ENCODE data around the gene SFT2D2. TPM values are rescaled to one million over a fixed set of nuclear protein-coding genes. Genes with fewer than 3 reads are reported as not detected.

SFT2D2 gene
- polyA plus RNA-seq, 2 donors: 7.1 to 7.7 TPM

DNA sequence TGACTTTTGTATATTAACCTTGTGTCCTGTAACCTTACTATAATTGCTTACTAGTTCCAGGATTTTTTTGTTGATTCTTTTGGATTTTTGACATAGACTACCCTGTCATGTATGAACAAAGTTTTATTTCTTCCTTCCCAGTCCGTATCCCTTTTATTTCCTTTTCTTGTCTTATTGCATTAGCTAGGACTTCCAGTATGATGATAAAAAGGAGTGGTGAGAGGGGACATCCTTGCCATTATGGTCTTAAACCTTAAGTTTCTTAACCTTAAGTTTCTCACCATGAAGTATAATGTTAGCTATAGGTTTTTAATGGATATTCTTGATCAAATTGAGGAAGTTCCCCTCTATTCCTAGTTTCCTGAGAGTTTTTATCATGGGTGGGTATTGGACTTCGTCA lies 30.4 kb downstream of the SFT2D2 start:
- WGBS, 2 donors: 96 to 98% methylated on average over 2 of the region's 2 CpGs
- Histone ChIP-seq H3K4me1 (ENCODE audit: control insufficient read depth in 2 of 2, insufficient read depth in 2 of 2, low read length in 1 of 2) (no peaks in the 10 kb centered on the region), H3K27ac (ENCODE audit: low read depth in 2 of 2, low read length in 1 of 2) (no peak overlapping the region), H3K27me3 (ENCODE audit: control insufficient read depth in 1 of 2, insufficient read depth in 2 of 2, low read length in 2 of 2) (no peaks in the 10 kb centered on the region), H3K36me3 (ENCODE audit: control insufficient read depth in 2 of 2, insufficient read depth in 2 of 2, low read length in 1 of 2) (no peaks in the 10 kb centered on the region), H3K9me3 (ENCODE audit: control insufficient read depth in 2 of 2, insufficient read depth in 1 of 2, low read depth in 1 of 2, low read length in 1 of 2) (peaks cover 0 to 4% of the 10 kb centered on the region in 2 donors), H3K4me3 (ENCODE audit: low read depth in 1 of 2, low read length in 2 of 2) (no peak overlapping the region)

DNA sequence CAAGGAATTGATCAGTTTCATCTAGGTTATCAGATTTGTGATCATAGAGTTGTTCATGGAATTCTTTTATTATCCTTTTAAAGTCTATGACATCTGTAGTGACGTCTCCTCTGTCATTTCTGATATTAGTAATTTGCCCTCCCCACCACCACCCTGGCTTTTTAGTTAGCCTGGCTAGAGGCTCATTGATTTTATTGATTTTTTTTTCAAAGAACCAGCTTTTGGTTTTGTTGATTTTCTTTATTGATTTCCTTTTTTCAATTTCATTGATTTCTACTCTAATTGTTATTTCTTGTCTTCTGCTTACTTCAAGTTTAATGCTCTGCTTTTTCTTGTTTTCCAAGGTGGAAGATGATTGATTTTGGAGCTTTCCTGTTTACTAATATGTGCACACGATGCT lies 31.6 kb downstream of the SFT2D2 start:
- H3K9me3 ChIP-seq (ENCODE audit: control insufficient read depth in 2 of 2, insufficient read depth in 1 of 2, low read depth in 1 of 2, low read length in 1 of 2): peaks cover 0 to 4% of the 10 kb centered on the region in 2 donors
- 68 to 71% methylated on average over 2 of the region's 2 CpGs for WGBS, 2 donors
- no peak overlapping the region for H3K27ac ChIP-seq (ENCODE audit: low read depth in 2 of 2, low read length in 1 of 2)
- H3K27me3 ChIP-seq (ENCODE audit: control insufficient read depth in 1 of 2, insufficient read depth in 2 of 2, low read length in 2 of 2): no peaks in the 10 kb centered on the region
- no peak overlapping the region for H3K4me3 ChIP-seq (ENCODE audit: low read depth in 1 of 2, low read length in 2 of 2)
- no peaks in the 10 kb centered on the region for H3K36me3 ChIP-seq (ENCODE audit: control insufficient read depth in 2 of 2, insufficient read depth in 2 of 2, low read length in 1 of 2)
- no peaks in the 10 kb centered on the region for H3K4me1 ChIP-seq (ENCODE audit: control insufficient read depth in 2 of 2, insufficient read depth in 2 of 2, low read length in 1 of 2)

DNA sequence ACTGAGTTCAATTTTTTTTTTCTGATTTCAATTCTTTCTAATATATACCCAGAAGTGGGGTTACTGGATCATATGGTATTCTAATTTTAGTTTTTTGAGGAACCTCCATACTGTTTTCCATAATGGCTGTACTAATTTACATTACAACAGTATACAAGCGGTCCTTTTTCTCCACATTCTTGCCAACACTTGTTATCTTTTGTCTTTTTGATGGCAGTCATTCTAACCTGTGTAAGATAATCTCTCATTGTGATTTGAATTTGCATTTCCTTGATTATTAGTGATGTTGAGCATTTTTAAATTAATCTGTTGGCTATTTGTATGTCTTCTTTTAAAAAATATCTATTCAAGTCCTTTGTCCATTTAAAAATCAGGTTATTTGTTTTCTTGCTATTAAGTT lies 33.8 kb downstream of the SFT2D2 start:
- H3K27ac ChIP-seq (ENCODE audit: low read depth in 2 of 2, low read length in 1 of 2): no peak overlapping the region
- peaks cover 0 to under 1% of the 10 kb centered on the region in 2 donors for H3K36me3 ChIP-seq (ENCODE audit: control insufficient read depth in 2 of 2, insufficient read depth in 2 of 2, low read length in 1 of 2)
- H3K4me1 ChIP-seq (ENCODE audit: control insufficient read depth in 2 of 2, insufficient read depth in 2 of 2, low read length in 1 of 2): no peaks in the 10 kb centered on the region
- no peaks in the 10 kb centered on the region for H3K27me3 ChIP-seq (ENCODE audit: control insufficient read depth in 1 of 2, insufficient read depth in 2 of 2, low read length in 2 of 2)
- peaks cover 0 to 4% of the 10 kb centered on the region in 2 donors for H3K9me3 ChIP-seq (ENCODE audit: control insufficient read depth in 2 of 2, insufficient read depth in 1 of 2, low read depth in 1 of 2, low read length in 1 of 2)
- no peak overlapping the region for H3K4me3 ChIP-seq (ENCODE audit: low read depth in 1 of 2, low read length in 2 of 2)
- WGBS, 2 donors: 98 to 100% methylated on average over 1 of the region's 1 CpG

DNA sequence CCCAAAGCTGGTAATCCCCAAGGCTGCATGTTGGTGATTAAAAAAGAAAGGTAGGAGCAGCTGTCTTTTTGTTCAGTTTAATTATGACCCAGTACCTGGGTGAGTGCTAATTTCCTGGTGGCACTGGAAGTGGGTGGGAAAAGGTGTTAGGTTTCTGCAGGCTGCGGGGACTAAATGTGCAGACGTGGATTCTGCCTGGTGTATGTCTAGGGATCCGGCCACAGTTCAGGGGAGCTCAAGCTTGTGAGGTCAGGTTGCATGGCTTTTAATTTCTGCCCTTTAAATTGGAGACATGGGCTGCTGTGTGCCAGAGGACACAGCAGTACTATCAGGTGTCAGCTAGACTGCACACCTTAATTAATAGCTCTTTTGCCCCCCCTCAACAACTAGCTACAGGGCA lies 34.6 kb downstream of the SFT2D2 start:
- H3K4me3 ChIP-seq (ENCODE audit: low read depth in 1 of 2, low read length in 2 of 2): no peak overlapping the region
- 86 to 98% methylated on average over 3 of the region's 3 CpGs for WGBS, 2 donors
- no peak overlapping the region for H3K27ac ChIP-seq (ENCODE audit: low read depth in 2 of 2, low read length in 1 of 2)

DNA sequence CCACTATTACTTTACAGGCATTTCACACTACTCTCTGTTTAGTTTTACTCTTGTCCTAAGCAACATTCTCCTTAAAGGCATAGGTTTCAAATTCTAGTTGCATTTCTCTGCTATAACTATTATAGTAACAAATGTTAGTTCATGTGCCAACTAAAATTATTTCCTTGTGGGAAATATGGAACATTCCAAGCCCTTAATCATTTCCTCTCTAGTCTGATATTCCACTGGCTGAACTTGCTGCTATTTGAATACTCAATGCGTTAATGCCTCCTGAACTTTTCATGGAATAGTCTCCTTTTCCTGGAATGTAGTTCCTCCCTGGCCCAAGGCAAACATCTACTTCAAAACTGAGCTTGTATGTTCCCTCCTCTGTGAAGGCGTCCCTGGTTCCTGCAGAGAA lies 35.6 kb downstream of the SFT2D2 start:
- no peaks in the 10 kb centered on the region for H3K4me1 ChIP-seq (ENCODE audit: control insufficient read depth in 2 of 2, insufficient read depth in 2 of 2, low read length in 1 of 2)
- H3K4me3 ChIP-seq (ENCODE audit: low read depth in 1 of 2, low read length in 2 of 2): no peak overlapping the region
- no peaks in the 10 kb centered on the region for H3K27me3 ChIP-seq (ENCODE audit: control insufficient read depth in 1 of 2, insufficient read depth in 2 of 2, low read length in 2 of 2)
- H3K36me3 ChIP-seq (ENCODE audit: control insufficient read depth in 2 of 2, insufficient read depth in 2 of 2, low read length in 1 of 2): peaks cover 0 to 7% of the 10 kb centered on the region in 2 donors
- no peaks in the 10 kb centered on the region for H3K9me3 ChIP-seq (ENCODE audit: control insufficient read depth in 2 of 2, insufficient read depth in 1 of 2, low read depth in 1 of 2, low read length in 1 of 2)
- WGBS, 2 donors: 33 to 49% methylated on average over 2 of the region's 2 CpGs
- H3K27ac ChIP-seq (ENCODE audit: low read depth in 2 of 2, low read length in 1 of 2): no peak overlapping the region

More for the DNA sequence above, 34.6 kb downstream of the SFT2D2 start:
- Histone ChIP-seq H3K27me3 (ENCODE audit: control insufficient read depth in 1 of 2, insufficient read depth in 2 of 2, low read length in 2 of 2) (no peaks in the 10 kb centered on the region), H3K36me3 (ENCODE audit: control insufficient read depth in 2 of 2, insufficient read depth in 2 of 2, low read length in 1 of 2) (peaks cover 0 to 6% of the 10 kb centered on the region in 2 donors), H3K9me3 (ENCODE audit: control insufficient read depth in 2 of 2, insufficient read depth in 1 of 2, low read depth in 1 of 2, low read length in 1 of 2) (peaks cover 0 to 4% of the 10 kb centered on the region in 2 donors), H3K4me1 (ENCODE audit: control insufficient read depth in 2 of 2, insufficient read depth in 2 of 2, low read length in 1 of 2) (no peaks in the 10 kb centered on the region)

DNA sequence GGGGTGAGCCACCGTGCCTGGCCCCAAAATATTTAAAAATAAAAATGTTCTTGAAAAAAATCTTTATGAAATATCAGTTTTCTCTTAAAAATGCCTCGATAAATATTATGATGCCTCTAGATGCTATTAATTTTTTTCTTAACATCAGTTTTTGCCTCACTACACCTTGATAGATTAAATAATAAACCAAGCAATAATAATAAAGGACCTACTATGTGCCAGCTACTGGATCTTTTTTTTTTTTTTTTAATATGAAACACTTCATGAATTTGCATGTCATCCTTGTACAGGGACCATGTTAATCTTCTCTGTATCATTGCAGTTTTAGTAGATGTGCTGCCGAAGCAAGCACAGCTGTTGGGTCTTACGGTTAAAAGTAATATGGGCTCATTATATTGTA lies 37.3 kb downstream of the SFT2D2 start:
- no peak overlapping the region for H3K4me3 ChIP-seq (ENCODE audit: low read depth in 1 of 2, low read length in 2 of 2)
- no peaks in the 10 kb centered on the region for H3K9me3 ChIP-seq (ENCODE audit: control insufficient read depth in 2 of 2, insufficient read depth in 1 of 2, low read depth in 1 of 2, low read length in 1 of 2)
- no peak overlapping the region for H3K27ac ChIP-seq (ENCODE audit: low read depth in 2 of 2, low read length in 1 of 2)
- no peaks in the 10 kb centered on the region for H3K27me3 ChIP-seq (ENCODE audit: control insufficient read depth in 1 of 2, insufficient read depth in 2 of 2, low read length in 2 of 2)
- peaks cover 0 to 7% of the 10 kb centered on the region in 2 donors for H3K36me3 ChIP-seq (ENCODE audit: control insufficient read depth in 2 of 2, insufficient read depth in 2 of 2, low read length in 1 of 2)
- H3K4me1 ChIP-seq (ENCODE audit: control insufficient read depth in 2 of 2, insufficient read depth in 2 of 2, low read length in 1 of 2): no peaks in the 10 kb centered on the region
- 93% methylated on average over 4 of the region's 4 CpGs for WGBS, 2 donors

DNA sequence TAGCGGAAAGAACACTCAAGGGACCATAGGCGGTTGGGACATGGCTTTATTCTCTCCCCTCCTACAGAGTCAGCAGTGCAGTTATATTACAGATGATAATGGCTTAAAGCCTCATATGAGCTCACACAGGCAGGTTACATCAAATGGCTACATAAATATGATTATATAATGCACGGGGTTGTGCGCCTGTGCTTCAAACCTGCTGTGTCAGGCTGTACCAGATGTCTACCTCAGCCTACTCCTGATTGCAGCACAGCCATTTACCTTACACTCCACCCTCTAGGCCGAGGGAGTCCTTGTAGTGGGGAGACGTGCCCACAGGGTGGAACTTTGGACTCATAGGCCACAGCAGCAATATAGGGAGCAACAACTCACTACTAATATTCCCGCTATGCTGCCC lies 38.5 kb downstream of the SFT2D2 start:
- no peaks in the 10 kb centered on the region for H3K27me3 ChIP-seq (ENCODE audit: control insufficient read depth in 1 of 2, insufficient read depth in 2 of 2, low read length in 2 of 2)
- peaks cover 0 to 7% of the 10 kb centered on the region in 2 donors for H3K36me3 ChIP-seq (ENCODE audit: control insufficient read depth in 2 of 2, insufficient read depth in 2 of 2, low read length in 1 of 2)
- H3K27ac ChIP-seq (ENCODE audit: low read depth in 2 of 2, low read length in 1 of 2): no peak overlapping the region
- no peak overlapping the region for H3K4me3 ChIP-seq (ENCODE audit: low read depth in 1 of 2, low read length in 2 of 2)
- 98 to 99% methylated on average over 7 of the region's 7 CpGs for WGBS, 2 donors
- H3K4me1 ChIP-seq (ENCODE audit: control insufficient read depth in 2 of 2, insufficient read depth in 2 of 2, low read length in 1 of 2): no peaks in the 10 kb centered on the region
- no peaks in the 10 kb centered on the region for H3K9me3 ChIP-seq (ENCODE audit: control insufficient read depth in 2 of 2, insufficient read depth in 1 of 2, low read depth in 1 of 2, low read length in 1 of 2)

DNA sequence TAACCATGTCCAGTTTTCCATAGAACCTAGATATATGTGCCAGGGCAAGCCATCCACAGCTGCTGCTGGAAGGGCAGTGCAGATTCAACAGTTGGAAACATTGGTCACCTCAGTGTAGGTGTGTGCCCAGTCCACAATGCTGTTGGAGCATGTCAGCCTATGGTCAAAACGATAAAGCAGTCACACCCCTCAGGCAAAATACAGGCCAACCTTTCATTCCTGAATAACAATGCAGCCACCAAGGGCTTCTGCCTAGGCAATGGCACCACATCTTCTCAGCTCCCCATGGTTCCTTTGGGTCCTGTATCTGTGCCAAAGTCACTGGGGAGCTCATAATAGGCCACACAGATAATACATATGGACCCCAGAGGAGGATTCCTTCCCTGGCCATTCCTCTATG lies 39.8 kb downstream of the SFT2D2 start:
- Histone ChIP-seq H3K9me3 (ENCODE audit: control insufficient read depth in 2 of 2, insufficient read depth in 1 of 2, low read depth in 1 of 2, low read length in 1 of 2) (no peaks in the 10 kb centered on the region), H3K36me3 (ENCODE audit: control insufficient read depth in 2 of 2, insufficient read depth in 2 of 2, low read length in 1 of 2) (peaks cover 0 to 7% of the 10 kb centered on the region in 2 donors), H3K4me3 (ENCODE audit: low read depth in 1 of 2, low read length in 2 of 2) (no peak overlapping the region), H3K27ac (ENCODE audit: low read depth in 2 of 2, low read length in 1 of 2) (no peak overlapping the region), H3K4me1 (ENCODE audit: control insufficient read depth in 2 of 2, insufficient read depth in 2 of 2, low read length in 1 of 2) (no peaks in the 10 kb centered on the region), H3K27me3 (ENCODE audit: control insufficient read depth in 1 of 2, insufficient read depth in 2 of 2, low read length in 2 of 2) (no peaks in the 10 kb centered on the region)
- 86 to 100% methylated on average over 1 of the region's 1 CpG for WGBS, 2 donors

DNA sequence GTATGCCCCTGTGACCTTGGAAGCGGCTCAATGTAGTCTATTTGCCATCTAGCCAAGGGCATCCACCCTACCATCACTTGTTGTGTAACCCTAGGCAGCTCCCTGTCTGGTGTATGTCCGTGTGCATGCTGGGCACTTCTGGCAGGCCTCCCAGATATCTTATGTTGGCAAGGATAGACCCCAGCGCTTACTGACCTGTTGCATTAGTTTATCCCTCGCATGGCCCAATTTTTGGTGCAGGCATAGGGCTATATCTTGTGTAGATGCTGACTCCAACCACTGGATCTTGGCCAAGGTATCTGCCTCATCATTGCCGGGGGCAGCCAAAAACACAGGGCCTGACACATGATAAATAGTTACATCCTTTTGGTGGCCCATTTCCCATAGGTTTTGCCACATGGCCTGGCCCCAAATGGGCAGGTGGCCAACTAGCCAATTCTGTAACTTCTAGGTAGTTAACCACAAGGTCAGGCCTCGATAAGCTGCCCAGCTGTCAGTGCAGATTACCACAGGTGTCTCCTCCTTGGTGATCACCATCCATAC lies 40.9 kb downstream of the SFT2D2 start:
- Histone ChIP-seq H3K9me3 (ENCODE audit: control insufficient read depth in 2 of 2, insufficient read depth in 1 of 2, low read depth in 1 of 2, low read length in 1 of 2) (no peaks in the 10 kb centered on the region), H3K4me3 (ENCODE audit: low read depth in 1 of 2, low read length in 2 of 2) (no peak overlapping the region), H3K27ac (ENCODE audit: low read depth in 2 of 2, low read length in 1 of 2) (no peak overlapping the region), H3K36me3 (ENCODE audit: control insufficient read depth in 2 of 2, insufficient read depth in 2 of 2, low read length in 1 of 2) (peaks cover 0 to 7% of the 10 kb centered on the region in 2 donors), H3K27me3 (ENCODE audit: control insufficient read depth in 1 of 2, insufficient read depth in 2 of 2, low read length in 2 of 2) (no peaks in the 10 kb centered on the region), H3K4me1 (ENCODE audit: control insufficient read depth in 2 of 2, insufficient read depth in 2 of 2, low read length in 1 of 2) (no peaks in the 10 kb centered on the region)
- WGBS, 2 donors: 78 to 84% methylated on average over 6 of the region's 6 CpGs

DNA sequence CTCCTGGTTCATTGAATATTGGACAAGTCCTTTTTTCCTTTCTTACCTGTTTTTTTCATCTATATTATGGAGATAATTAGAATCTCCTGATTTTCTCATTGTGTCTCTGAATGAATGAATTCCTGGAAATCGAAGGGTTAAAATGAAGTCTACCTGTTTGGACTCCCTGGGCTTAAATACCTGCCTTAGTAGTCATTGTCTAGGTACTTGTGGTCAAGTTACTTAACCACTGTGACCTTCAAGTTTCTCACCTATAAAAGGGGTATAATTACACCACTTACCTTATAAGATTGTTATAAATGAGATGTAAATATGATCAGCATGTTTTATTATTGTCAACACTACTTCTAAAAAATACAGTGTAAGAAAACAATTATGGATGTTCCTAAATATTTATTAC lies 45.8 kb downstream of the SFT2D2 start:
- Histone ChIP-seq H3K27ac (ENCODE audit: low read depth in 2 of 2, low read length in 1 of 2) (no peak overlapping the region), H3K9me3 (ENCODE audit: control insufficient read depth in 2 of 2, insufficient read depth in 1 of 2, low read depth in 1 of 2, low read length in 1 of 2) (no peaks in the 10 kb centered on the region), H3K4me1 (ENCODE audit: control insufficient read depth in 2 of 2, insufficient read depth in 2 of 2, low read length in 1 of 2) (no peaks in the 10 kb centered on the region), H3K36me3 (ENCODE audit: control insufficient read depth in 2 of 2, insufficient read depth in 2 of 2, low read length in 1 of 2) (no peaks in the 10 kb centered on the region), H3K4me3 (ENCODE audit: low read depth in 1 of 2, low read length in 2 of 2) (no peak overlapping the region), H3K27me3 (ENCODE audit: control insufficient read depth in 1 of 2, insufficient read depth in 2 of 2, low read length in 2 of 2) (no peaks in the 10 kb centered on the region)
- 95% methylated on average over 1 of the region's 1 CpG for WGBS, 2 donors
